Stimulated activated CD8-positive, alpha-beta memory T cell treated with anti-CD3 and anti-CD28 coated beads, Interleukin-15, amount 100 ng/mL, for 48 hours (primary cell): ENCODE data around the gene CAMK2B.
"Not testable (repeated sequence)": the region's sequence is repeated elsewhere in the genome, so short reads cannot be mapped to it uniquely, and the experiment has no call there.

Experiments
- DNase-seq, 2 donors: peaks; one replicate each; pipeline ENCODE4 v3.0.0-alpha.2; 2020; ENCODE audit warnings: low read depth in 2 of 2

The CAMK2B gene

DNA sequence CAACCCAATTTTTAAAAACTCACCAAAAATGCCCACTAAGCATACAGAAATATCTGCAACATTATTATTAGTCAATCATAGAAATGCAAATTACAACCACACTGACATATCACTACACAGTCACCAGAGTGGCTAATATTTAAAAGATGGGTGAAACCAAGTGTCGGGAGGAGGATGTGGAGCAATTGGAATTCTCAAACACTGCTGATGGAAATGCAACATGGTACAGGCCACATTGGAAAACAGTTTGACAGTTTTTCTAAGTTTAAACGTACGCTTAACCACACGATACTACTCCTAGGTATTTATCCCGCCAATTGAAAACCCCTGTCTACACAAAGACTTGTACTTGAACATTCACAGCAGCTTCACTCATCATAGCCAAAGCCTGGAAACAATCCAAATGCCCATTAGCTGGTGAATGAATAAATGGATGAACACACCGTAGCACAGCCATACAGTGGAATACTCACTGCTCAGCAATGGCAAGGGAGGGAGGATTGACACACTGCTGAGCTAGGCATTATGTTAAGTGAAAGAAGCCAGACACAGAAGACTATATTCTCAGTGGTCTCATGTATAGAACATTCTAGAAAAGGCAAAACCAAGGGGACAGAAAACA lies 152.5 kb downstream of the CAMK2B start:
- DNase-seq = no peak

DNA sequence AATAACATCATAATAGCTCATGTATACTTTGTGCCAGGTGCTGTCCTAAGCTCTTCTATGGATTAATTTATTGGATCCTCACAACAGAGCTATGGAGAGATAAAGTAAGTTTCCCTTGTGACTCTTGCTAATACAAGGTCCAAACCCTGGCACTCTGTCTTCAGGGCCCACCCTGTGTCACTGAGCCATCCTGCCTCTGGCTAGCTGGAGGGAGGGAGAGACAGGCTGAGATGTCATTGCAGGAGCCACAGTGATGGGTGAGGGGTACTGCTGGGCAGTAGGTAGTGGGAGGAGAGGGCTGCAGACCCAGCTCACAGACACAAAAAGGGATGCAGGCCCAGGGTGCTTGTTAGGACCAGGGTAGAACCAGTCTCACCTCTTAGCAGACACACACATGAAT lies 153.0 kb downstream of the CAMK2B start:
- no peak for DNase-seq

DNA sequence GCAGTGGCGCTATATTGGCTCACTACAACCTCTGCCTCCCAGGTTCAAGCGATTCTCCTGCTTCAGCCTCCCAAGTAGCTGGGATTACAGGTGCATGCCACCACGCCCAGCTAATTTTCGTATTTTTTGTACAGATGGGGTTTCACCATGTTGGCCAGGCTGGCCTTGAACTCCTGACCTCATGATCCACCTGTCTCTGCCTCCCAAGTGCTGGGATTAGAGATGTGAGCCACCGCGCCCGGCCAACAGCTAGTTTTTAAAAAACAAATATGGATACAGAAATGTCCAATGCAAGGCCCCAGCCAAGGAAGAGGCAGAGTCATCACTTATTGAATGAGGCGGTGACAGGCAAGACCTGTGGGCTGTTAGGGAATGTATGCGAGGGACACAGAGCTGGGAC lies 153.5 kb downstream of the CAMK2B start:
- DNase-seq = not testable (repeated sequence)

DNA sequence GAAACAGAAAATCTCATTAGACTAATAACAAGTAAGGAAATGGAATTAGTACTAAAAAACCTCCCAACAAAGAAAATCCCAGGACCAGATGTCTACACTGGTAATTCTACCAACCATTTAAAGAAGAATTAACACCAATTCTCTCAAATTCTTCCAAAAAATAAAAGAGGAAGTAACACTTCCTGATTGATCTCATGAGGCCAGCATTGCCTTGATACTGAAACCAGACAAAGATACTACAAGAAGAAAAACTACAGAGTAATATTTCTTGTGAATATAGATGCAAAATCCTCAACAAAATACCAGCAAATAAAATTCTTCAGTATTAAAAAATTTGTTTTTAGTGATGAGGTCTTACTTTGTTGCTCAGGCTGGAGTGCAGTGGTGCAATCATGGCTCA lies 157.5 kb downstream of the CAMK2B start:
- no peak for DNase-seq
